SK-N-SH (cell line): ENCODE results near the gene CCL22. TPM values are rescaled to one million over a fixed set of nuclear protein-coding genes. Genes with fewer than 3 reads are reported as not detected.

ENCODE experiments used
- CTCF ChIA-PET: fragments of 300-600, 350-600 bp; formaldehyde crosslinking; extraction: SDS; loops from one replicate; lab custom pipeline; 2021; lab: Yijun Ruan, JAX
- POLR2A ChIA-PET: fragments of 350-600 bp; sonication (Branson Sonifier 250); formaldehyde crosslinking; extraction: SDS; loops from one replicate; lab custom pipeline; 2020; ENCODE audit warnings: antibody characterized with exemption, inconsistent platforms; lab: Yijun Ruan, JAX
- DNase-seq: peaks from one replicate; pipeline ENCODE4 v3.0.0; 2012
- H2AFZ ChIP-seq: fragments of 200-600 bp; sonication (generic); 2 replicates; pipeline ENCODE4 v1.8.1; 2016; ENCODE audit warnings: antibody characterized with exemption, mild to moderate bottlenecking, low read depth
- H3F3A ChIP-seq: fragments of 200-600 bp; sonication (generic); replicated peaks from 2 replicates; pipeline ENCODE3; 2016; ENCODE audit warnings: antibody characterized with exemption, mild to moderate bottlenecking; ENCODE audit not compliant: insufficient read depth
- H3K27ac ChIP-seq, 2 experiments: fragments of 200-500 bp in 1 of 2; fragments of 200-600 bp in 1 of 2; sonication (Bioruptor generic) in 1 of 2; sonication (generic), shearing (Covaris generic) in 1 of 2; 2 replicates each; pipeline versions ENCODE4 v1.5.1 to v1.6.1; 2014 to 2016; ENCODE audit warnings: low read depth in 2 of 2, inconsistent platforms in 1 of 2, low read length in 1 of 2, mild to moderate bottlenecking in 1 of 2, mixed read lengths in 1 of 2
- H3K27me3 ChIP-seq: fragments of 200-600 bp; sonication (generic), shearing (Covaris generic); 2 replicates; pipeline ENCODE4 v1.6.1; 2016; ENCODE audit warnings: mixed run types; ENCODE audit not compliant: insufficient read depth
- H3K36me3 ChIP-seq, 2 experiments: fragments of 200-500 bp in 1 of 2; fragments of 200-600 bp in 1 of 2; sonication (Bioruptor generic) in 1 of 2; sonication (generic) in 1 of 2; replicated peaks in 1 of 2; 2 replicates each; pipeline versions ENCODE3 to v1.5.1; 2014 to 2016; ENCODE audit warnings: low read length in 1 of 2, mild to moderate bottlenecking in 1 of 2; ENCODE audit not compliant: insufficient read depth in 2 of 2, control insufficient read depth in 1 of 2
- H3K4me1 ChIP-seq, 2 experiments: fragments of 200-500 bp in 1 of 2; fragments of 200-600 bp in 1 of 2; sonication (Bioruptor generic) in 1 of 2; sonication (generic), shearing (Covaris generic) in 1 of 2; 2 replicates each; pipeline versions ENCODE4 v1.5.1 to v1.6.1; 2014 to 2016; ENCODE audit warnings: low read depth in 1 of 2, low read length in 1 of 2, mixed run types in 1 of 2; ENCODE audit not compliant: insufficient read depth in 2 of 2, control insufficient read depth in 1 of 2
- H3K4me2 ChIP-seq: fragments of 200-600 bp; sonication (generic), shearing (Covaris generic); 2 replicates; pipeline ENCODE4 v1.6.1; 2017; ENCODE audit warnings: mixed run types
- H3K4me3 ChIP-seq, 2 experiments: fragments of 200-500 bp in 1 of 2; fragments of 200-600 bp in 1 of 2; sonication (Bioruptor generic) in 1 of 2; sonication (generic), shearing (Covaris generic) in 1 of 2; 2 replicates each; pipeline versions ENCODE4 v1.5.1 to v1.8.1; 2014 to 2016; ENCODE audit warnings: low read depth in 2 of 2, inconsistent platforms in 1 of 2, low read length in 1 of 2, mild to moderate bottlenecking in 1 of 2, mixed read lengths in 1 of 2, moderate library complexity in 1 of 2
- H3K79me2 ChIP-seq: fragments of 200-600 bp; sonication (generic); 2 replicates; pipeline ENCODE4 v1.8.1; 2017; ENCODE audit warnings: mild to moderate bottlenecking; ENCODE audit not compliant: insufficient read depth
- H3K9ac ChIP-seq: fragments of 200-600 bp; sonication (generic); 2 replicates; pipeline ENCODE4 v1.6.1; 2017; ENCODE audit warnings: mixed run types
- H3K9me2 ChIP-seq: fragments of 200-600 bp; sonication (generic); 2 replicates; pipeline ENCODE4 v1.6.1; 2017; ENCODE audit warnings: mixed run types
- H3K9me3 ChIP-seq: fragments of 200-600 bp; sonication (generic); 2 replicates; pipeline ENCODE4 v1.6.1; 2017; ENCODE audit warnings: mixed run types, mild to moderate bottlenecking, moderate library complexity
- H4K20me1 ChIP-seq: fragments of 200-600 bp; sonication (generic); 2 replicates; pipeline ENCODE4 v1.6.1; 2017; ENCODE audit warnings: mild to moderate bottlenecking, mixed run types; ENCODE audit not compliant: insufficient read depth
- ELF1 ChIP-seq: IDR thresholded peaks from 2 replicates; pipeline ENCODE4 v1.4.0; 2012
- EZH2phosphoT487 ChIP-seq: fragments of 200-600 bp; sonication (generic); IDR thresholded peaks from 2 replicates; pipeline ENCODE4 v1.6.1; 2017; ENCODE audit warnings: low read depth, mixed run types, mild to moderate bottlenecking, antibody characterized with exemption, moderate library complexity, borderline replicate concordance
- FOSL2 ChIP-seq: IDR thresholded peaks from 2 replicates; pipeline ENCODE4 v1.4.0; 2012; ENCODE audit warnings: low read depth, mild to moderate bottlenecking, moderate library complexity, borderline replicate concordance
- GABPA ChIP-seq: IDR thresholded peaks from 2 replicates; pipeline ENCODE4 v1.4.0; 2012; ENCODE audit warnings: low read depth, mild to moderate bottlenecking
- GATA2 ChIP-seq: sonication (generic); formaldehyde crosslinking; IDR thresholded peaks from 2 replicates; pipeline ENCODE4 v1.5.0; 2020; ENCODE audit warnings: mild to moderate bottlenecking, missing genetic modification reagents
- JUND ChIP-seq: IDR thresholded peaks from 2 replicates; pipeline ENCODE4 v1.4.0; 2012
- NFIC ChIP-seq: IDR thresholded peaks from 2 replicates; pipeline ENCODE4 v1.4.0; 2012; ENCODE audit warnings: borderline replicate concordance
- POLR2AphosphoS5 ChIP-seq: IDR thresholded peaks from 2 replicates; pipeline ENCODE4 v1.6.1; 2012; ENCODE audit warnings: low read depth, low read length
- RCOR1 ChIP-seq: fragments of 150-350 bp; IDR thresholded peaks from 2 replicates; pipeline ENCODE4 v1.6.1; 2017; ENCODE audit warnings: antibody characterized with exemption, low read length
- RFX5 ChIP-seq: IDR thresholded peaks from 2 replicates; pipeline ENCODE4 v1.6.1; 2012; ENCODE audit warnings: mild to moderate bottlenecking, improper control_type of control experiment, low read length
- SIN3A ChIP-seq: IDR thresholded peaks from 2 replicates; pipeline ENCODE4 v1.6.1; 2012; ENCODE audit warnings: low read depth, mild to moderate bottlenecking, low read length, moderate library complexity, borderline replicate concordance
- USF1 ChIP-seq: IDR thresholded peaks from 2 replicates; pipeline ENCODE4 v1.4.0; 2012; ENCODE audit warnings: low read depth, borderline replicate concordance
- WGBS: methylation state at CpG from one replicate; pipeline ENCODE4 v1.1.6; 2017; ENCODE audit warnings: low lambda C conversion rate; 5-methylcytosine and 5-hydroxymethylcytosine counted together
- polyA plus RNA-seq, 3 experiments: library from polyadenylated mRNA; depleted of rRNA; stranded (reverse); fragments of >200 nt; gene quantifications; 2 replicates each; pipeline ENCODE4 v1.2.3, GENCODE V29; 2012
- TF ChIP-seq, protein P1 (sequence below): fragments of 150-350 bp; IDR thresholded peaks from 2 replicates; pipeline ENCODE4 v1.6.1; 2017; ENCODE audit warnings: antibody characterized with exemption, low read length, low read depth, borderline replicate concordance
- TF ChIP-seq, protein P2 (sequence below): fragments of 200-600 bp; sonication (generic); IDR thresholded peaks from 2 replicates; pipeline ENCODE4 v1.6.1; 2017; ENCODE audit warnings: antibody characterized with exemption, mild to moderate bottlenecking, moderate library complexity

The CCL22 gene
- polyA plus RNA-seq, 1 of the 3 experiments (the other 2 are of a cell fraction): not detected

- POLR2A ChIA-PET: no interaction called here
- Histone ChIP-seq H3K4me2 (no peak overlapping the region), H3K27ac (no peak overlapping the region), H3K79me2 (no peaks in the 10 kb centered on the region), H3K27me3 (no peaks in the 10 kb centered on the region), H4K20me1 (no peaks in the 10 kb centered on the region), H3K9me3 (no peaks in the 10 kb centered on the region), H3K4me3 (no peak overlapping the region), H3K9me2 (no peaks in the 10 kb centered on the region), H3K4me1 (no peaks in the 10 kb centered on the region), H2AFZ (no peak overlapping the region), H3K9ac (no peak overlapping the region), H3K36me3 (no peaks in the 10 kb centered on the region), H3F3A (no peaks in the 10 kb centered on the region)
- no peak for DNase-seq
- CTCF ChIA-PET: interaction anchor here (0.6 to 1.5 kb wide), 3 partner anchors 21 to 213 kb away, joined by 3 read pairs; no protein-coding TSS in a partner anchor
- TF ChIP-seq FOSL2 (no peak), RFX5 (no peak), NFIC (no peak), ELF1 (no peak), EZH2phosphoT487 (no peak), SIN3A (no peak), POLR2AphosphoS5 (no peak), JUND (no peak), GATA2 (CRISPR knock-in tag) (no peak), GABPA (no peak), USF1 (no peak), RCOR1 (no peak)
- TF ChIP-seq, protein P1, sequence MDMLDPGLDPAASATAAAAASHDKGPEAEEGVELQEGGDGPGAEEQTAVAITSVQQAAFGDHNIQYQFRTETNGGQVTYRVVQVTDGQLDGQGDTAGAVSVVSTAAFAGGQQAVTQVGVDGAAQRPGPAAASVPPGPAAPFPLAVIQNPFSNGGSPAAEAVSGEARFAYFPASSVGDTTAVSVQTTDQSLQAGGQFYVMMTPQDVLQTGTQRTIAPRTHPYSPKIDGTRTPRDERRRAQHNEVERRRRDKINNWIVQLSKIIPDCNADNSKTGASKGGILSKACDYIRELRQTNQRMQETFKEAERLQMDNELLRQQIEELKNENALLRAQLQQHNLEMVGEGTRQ: no peak
- TF ChIP-seq, protein P2, sequence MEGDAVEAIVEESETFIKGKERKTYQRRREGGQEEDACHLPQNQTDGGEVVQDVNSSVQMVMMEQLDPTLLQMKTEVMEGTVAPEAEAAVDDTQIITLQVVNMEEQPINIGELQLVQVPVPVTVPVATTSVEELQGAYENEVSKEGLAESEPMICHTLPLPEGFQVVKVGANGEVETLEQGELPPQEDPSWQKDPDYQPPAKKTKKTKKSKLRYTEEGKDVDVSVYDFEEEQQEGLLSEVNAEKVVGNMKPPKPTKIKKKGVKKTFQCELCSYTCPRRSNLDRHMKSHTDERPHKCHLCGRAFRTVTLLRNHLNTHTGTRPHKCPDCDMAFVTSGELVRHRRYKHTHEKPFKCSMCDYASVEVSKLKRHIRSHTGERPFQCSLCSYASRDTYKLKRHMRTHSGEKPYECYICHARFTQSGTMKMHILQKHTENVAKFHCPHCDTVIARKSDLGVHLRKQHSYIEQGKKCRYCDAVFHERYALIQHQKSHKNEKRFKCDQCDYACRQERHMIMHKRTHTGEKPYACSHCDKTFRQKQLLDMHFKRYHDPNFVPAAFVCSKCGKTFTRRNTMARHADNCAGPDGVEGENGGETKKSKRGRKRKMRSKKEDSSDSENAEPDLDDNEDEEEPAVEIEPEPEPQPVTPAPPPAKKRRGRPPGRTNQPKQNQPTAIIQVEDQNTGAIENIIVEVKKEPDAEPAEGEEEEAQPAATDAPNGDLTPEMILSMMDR: no peak
- 63% methylated on average over 1 of the region's 1 CpG for WGBS
Observed at GRCh38 chr16:57392694-57393093, 34.1 kb downstream of the CCL22 start.

GRCh38 chr16:57394444-57394843, 35.9 kb downstream of the CCL22 start:
- Histone ChIP-seq H3K9me3 (no peaks in the 10 kb centered on the region), H2AFZ (no peak overlapping the region), H3K4me3 (no peak overlapping the region), H3K27me3 (no peaks in the 10 kb centered on the region), H3K27ac (no peak overlapping the region), H3K4me2 (no peak overlapping the region), H3K4me1 (no peaks in the 10 kb centered on the region), H4K20me1 (no peaks in the 10 kb centered on the region), H3K36me3 (no peaks in the 10 kb centered on the region), H3K9me2 (no peaks in the 10 kb centered on the region), H3K9ac (no peak overlapping the region), H3F3A (no peaks in the 10 kb centered on the region), H3K79me2 (no peaks in the 10 kb centered on the region)
- 0 out of 2 replicates have a peak, but pooled peaks have one; percentile 26 for TF ChIP-seq NFIC
- TF ChIP-seq RCOR1: no peak
- ChIA-PET CTCF (interaction anchor here (1.2 to 1.7 kb wide), 4 partner anchors 22 to 93 kb away, joined by 3 to 7 read pairs (median 4); no protein-coding TSS in a partner anchor), POLR2A (no interaction called here)
- 51% methylated on average over 6 of the region's 7 CpGs for WGBS
- DNase-seq: no peak
